ENCODE data around the gene OLFML2B.

Gene OLFML2B

DNA sequence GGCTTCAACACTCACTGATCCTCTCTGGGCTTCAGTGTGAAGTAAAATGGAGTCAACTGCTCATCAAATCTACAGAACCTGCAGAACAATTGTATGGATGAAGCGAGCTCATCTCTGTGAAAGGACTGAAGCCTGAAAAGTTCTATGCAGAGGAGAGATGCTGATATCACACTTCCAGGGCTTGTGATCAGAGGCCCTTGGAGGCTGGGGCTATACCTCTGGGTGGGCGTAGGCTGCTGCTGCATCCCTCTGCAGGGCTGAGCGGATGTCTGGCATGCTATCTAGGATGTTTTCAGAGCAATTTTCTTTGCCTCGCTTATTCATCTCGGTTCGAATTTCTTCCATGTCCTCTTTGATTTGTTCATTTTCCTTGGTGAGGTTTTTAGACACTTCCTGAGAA is 17.6 kb downstream of the OLFML2B start:
- no peak for DNase-seq (ENCODE audit: low spot score)

GRCh38 chr1:162004441-162004950 is 19.2 kb downstream of the OLFML2B start:
- DNase-seq (ENCODE audit: low spot score) = no peak

GRCh38 chr1:162003830-162004215 is 19.8 kb downstream of the OLFML2B start:
- DNase-seq (ENCODE audit: low spot score) = peak; percentile 70

GRCh38 chr1:162003061-162003829 is 20.4 kb downstream of the OLFML2B start:
- DNase-seq (ENCODE audit: low spot score) = peak; percentile 48

GRCh38 chr1:162000053-162000420 is 23.6 kb downstream of the OLFML2B start:
- DNase-seq (ENCODE audit: low spot score) = no peak

DNA sequence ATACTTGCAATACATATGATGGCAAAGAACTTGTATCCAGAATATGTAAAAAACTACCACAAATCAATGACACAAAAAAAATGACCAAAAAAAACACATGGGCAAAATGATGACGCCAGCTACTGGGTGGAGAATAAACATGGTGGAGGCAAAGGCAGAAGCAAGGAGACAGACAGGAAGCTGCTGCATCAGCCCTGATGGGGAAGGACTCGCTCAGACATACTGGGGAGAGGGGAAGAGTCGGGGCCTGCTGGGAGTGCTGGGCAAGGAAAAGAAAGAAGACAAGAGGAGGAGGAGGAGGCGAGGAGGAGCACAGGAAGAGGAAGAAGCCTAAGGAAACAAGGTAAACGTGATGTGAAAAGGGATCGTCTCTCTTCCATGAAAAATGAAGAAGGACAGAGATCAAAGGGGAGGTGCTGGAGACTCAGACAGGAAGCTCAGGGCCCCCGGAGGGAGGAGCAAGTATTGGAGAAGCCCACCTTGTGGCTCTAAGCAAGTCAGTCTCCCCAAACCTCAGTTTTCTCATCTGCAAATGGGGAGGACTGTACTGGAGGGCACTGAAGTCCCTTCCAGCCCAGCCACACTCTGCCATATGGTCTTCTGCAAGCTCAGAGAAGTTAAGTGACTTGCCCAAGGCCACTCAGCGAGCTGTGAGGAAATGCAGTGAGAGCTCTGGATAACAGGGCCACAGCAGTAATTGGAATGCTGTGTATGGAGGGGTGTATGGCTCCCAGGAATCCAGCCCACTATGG is 24.2 kb downstream of the OLFML2B start:
- DNase-seq (ENCODE audit: low spot score) = no peak

DNA sequence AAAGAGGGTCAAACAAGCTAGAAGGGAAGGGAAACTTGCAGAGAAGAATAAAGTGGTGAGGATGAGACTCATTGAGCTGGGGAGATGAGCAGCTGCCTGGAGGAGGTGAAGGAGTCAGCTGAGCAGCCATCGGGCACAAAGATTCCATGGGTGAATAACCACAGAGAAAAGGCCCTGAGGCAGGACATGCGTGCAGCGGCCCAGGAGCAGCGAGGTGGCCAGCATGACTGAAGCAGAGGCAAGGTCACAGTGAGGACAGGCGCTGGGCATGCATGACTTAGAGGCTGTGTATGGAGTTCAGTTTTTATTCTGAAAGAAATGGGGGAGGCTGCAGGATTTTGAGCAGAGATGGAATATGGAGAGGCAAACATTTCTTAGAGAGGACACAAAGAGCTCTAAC is 24.9 kb downstream of the OLFML2B start:
- DNase-seq (ENCODE audit: low spot score) = no peak

- DNase-seq (ENCODE audit: low spot score) = no peak
Measured at GRCh38 chr1:161997152-161997551, 26.5 kb downstream of the OLFML2B start.

DNA sequence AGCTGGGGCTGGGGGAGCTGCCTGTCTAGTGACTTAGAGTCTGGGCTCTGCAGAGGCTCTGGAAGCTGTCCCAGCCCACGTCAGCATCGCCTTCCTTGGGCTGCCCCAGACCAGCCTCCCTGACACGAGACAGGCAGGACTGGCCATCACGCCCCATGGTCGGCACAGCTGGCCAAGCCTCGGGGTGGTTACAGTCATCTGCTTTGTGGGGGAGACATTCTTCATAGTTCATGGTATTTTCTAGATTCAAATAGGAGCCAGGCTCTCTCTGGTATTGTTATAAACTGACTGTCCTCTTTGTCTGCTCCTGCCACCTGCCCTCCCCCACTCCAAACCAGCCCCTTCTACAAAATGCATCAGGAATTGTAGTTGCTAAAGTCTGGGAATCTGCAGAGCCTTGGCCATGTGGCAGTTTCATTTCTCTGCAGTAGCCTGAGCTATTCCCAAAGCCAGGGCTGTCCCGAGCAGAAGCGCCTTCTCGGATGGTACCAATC is 29.4 kb downstream of the OLFML2B start:
- DNase-seq (ENCODE audit: low spot score) = peak; percentile 52

DNA sequence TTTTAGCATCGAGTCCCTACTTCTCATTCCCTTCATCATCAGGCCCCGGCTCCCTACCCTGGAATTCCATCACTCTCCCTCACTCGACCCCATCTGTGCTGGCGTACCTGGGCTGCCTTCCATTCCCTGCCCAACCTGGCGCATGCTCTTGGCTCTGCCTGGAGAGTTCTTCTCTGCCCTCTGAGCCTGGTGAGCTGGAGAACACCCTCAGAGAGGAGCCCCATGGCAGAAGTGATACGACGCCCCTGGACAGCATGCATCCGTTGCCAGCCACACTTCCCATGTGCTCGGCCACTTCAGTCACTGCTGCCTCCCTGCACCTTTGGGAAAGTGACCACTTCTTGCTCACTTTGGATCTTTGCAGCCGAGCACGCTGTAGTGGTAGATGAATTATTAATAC is 30.1 kb downstream of the OLFML2B start:
- DNase-seq (ENCODE audit: low spot score) = no peak

GRCh38 chr1:161989786-161990185 is 33.9 kb downstream of the OLFML2B start:
- DNase-seq (ENCODE audit: low spot score) = no peak

DNA sequence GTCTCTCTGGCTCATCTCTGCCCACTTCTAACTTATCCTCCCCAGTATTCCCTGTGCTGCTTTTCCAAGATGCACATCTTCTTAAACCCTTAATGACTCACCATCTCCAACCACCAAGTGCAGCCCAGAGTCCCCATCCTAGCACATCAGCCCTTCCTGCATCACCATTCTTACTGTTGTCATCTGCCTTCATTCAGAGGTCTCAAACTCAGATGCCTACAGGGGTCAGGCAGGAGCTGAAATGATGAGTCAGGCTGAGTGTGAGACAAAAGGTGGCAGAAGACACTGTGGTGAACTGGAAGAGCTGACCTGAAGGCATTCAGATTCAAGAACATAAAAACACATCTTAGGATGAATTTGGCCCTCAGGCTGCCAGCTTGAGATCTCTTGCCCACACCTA is 34.6 kb downstream of the OLFML2B start:
- DNase-seq (ENCODE audit: low spot score) = no peak

DNA sequence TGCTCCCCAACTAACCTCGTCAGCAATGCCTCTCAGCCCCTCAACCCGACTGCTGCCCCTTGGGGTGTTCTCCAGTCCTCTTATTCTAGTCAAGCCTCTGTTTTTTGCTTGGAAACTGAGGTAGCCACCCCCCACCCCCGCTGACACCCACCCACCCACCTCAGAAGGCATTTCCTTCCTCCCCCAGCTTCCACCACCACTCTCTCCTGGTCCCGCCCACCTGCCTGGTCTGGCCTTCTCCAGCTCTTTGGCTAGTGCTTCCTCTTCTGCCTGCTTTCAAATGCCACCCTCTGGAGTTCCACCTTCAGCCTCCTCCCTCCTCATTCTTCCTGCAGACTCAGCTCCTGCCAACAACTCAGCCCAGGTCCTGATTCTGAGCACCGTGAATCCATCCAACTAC is 35.3 kb downstream of the OLFML2B start:
- no peak for DNase-seq (ENCODE audit: low spot score)

DNA sequence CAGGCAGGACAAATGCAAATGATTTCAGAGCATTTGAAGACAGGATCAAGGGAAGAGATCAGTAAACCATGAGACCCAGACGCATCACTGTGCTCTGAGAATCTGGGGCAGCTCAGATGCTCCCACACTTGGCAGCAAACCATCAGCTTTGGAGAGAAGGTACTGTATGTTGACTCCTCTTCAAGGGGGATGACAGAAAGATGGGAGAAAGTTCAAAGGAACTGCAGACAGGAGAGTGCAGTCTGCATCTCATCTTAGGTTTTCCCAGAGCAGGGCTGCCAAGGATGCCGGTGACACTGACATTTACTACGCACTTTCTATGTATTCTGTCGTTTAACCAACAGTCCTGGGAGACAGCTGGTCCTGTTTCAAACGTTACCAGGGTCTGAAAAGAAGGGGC is 35.8 kb downstream of the OLFML2B start:
- DNase-seq (ENCODE audit: low spot score) = no peak

DNA sequence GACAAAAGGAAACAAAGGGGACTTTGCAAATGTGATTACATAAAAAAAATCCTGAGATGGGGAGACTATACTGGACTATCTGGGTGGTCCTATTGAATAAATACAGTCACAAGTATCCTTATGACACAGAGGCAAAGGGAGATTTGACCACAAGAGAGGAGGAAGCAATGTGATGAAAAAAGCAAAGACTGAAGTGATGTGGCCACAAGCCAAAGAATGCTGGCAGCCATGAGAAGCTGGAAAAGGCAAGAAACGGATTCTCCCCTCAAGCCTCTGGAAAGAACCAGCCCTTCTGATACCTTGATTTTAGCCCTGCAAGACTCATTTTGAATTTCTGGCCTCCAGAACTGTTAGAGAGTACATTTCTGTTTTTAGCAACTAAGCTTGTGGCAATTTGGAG is 36.4 kb downstream of the OLFML2B start:
- no peak for DNase-seq (ENCODE audit: low spot score)

- no peak for DNase-seq (ENCODE audit: low spot score)
Measured at GRCh38 chr1:161986328-161986727, 37.3 kb downstream of the OLFML2B start.

- no peak for DNase-seq (ENCODE audit: low spot score)
Measured at GRCh38 chr1:161985301-161985822, 38.3 kb downstream of the OLFML2B start.

- DNase-seq (ENCODE audit: low spot score) = no peak
Measured at GRCh38 chr1:161983725-161984124, 39.9 kb downstream of the OLFML2B start.

- no peak for DNase-seq (ENCODE audit: low spot score)
Measured at GRCh38 chr1:161982917-161983316, 40.8 kb downstream of the OLFML2B start.

- DNase-seq (ENCODE audit: low spot score) = no peak
Measured at GRCh38 chr1:161982507-161982895, 41.2 kb downstream of the OLFML2B start.

GRCh38 chr1:161981735-161982506 is 41.7 kb downstream of the OLFML2B start:
- DNase-seq (ENCODE audit: low spot score) = no peak

DNA sequence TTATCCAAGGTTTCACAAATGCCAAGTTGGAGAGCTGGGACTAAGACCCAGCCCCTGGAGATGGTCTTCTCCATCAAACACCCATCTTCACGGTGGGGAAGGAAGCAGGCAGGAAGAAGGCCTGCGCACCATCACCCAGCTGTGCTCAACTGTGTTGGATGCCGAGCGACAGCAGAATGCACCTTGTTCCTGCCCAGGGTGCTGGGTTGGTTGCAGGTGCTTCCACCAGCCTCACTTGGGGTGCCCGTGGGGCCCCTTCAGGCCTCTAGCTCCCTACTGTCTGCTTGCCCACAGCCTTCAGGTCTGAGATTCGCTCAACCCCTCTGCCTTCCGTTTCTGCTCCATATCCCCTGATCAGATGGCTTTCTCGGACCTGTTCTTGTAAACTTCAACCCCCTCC is 42.5 kb downstream of the OLFML2B start:
- DNase-seq (ENCODE audit: low spot score) = no peak
